ENCODE measurements around the gene SOX5.

Gene SOX5

DNA sequence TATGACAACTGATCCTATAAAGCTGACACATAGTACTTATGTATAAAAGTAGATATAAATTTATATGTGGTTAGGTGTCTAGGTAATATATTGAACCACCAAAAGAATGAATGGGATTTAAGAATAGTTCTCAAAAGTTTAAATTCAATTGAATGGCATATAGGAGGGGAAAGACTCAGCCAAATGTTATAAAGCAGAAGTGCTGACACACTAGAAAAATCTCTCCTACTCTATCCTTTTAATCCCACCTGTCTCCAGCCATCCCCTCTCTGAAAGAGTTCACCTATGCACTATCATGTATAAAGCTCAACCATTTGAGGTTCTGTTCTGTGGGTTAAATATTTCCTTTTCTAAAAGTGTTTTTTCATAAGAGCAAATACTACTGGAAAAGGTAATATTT, 400.7 kb downstream of the SOX5 start:
- Histone ChIP-seq H3K23ac (ENCODE audit: low read length in 2 of 2) (no peak overlapping the region), H3K27me3 (ENCODE audit: control insufficient read depth in 1 of 2, insufficient read depth in 1 of 2, low read length in 2 of 2) (no peaks in the 10 kb centered on the region)

DNA sequence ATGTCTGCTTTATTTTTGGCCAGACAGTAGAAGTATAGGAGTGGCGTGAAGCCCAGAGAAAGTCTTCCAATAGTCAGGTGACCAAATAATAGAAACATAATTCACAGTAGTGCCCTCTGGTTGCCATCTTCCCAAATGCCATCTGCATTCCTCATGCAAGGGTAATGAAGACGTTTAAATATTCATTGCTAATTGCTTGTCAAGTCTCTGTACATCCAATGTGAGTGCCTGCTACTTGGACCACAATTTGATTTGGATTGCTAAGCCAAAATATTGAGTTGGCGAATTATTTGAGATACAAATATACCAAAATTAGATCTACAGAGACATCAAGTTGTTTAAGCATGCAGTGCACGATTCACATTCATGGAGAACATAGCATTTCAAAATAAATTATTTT, 402.7 kb downstream of the SOX5 start:
- no peak for DNase-seq
- 83% methylated on average over 3 of the region's 4 CpGs for WGBS
- no peak overlapping the region for H2BK5ac ChIP-seq (ENCODE audit: low read depth, low read length, poor library complexity, severe bottlenecking)

More for the DNA sequence above, 400.7 kb downstream of the SOX5 start:
- Histone ChIP-seq H2BK12ac (ENCODE audit: low read length in 2 of 2) (no peak overlapping the region), H2BK15ac (ENCODE audit: low read depth, poor library complexity, severe bottlenecking) (no peak overlapping the region), H3K79me1 (replicated peaks; ENCODE audit: low read length, poor library complexity, severe bottlenecking) (no peaks in the 10 kb centered on the region), H4K8ac (ENCODE audit: low read length) (no peak overlapping the region), H3K4me3 (ENCODE audit: insufficient read depth in 1 of 2, low read depth in 1 of 2, low read length in 2 of 2) (no peak overlapping the region), H4K91ac (ENCODE audit: low read length) (no peak overlapping the region), H3K4ac (ENCODE audit: low read depth in 1 of 2, low read length in 2 of 2) (no peak overlapping the region), H3K9ac (ENCODE audit: low read length) (no peak overlapping the region), H3K9me3 (ENCODE audit: control insufficient read depth, low read length) (no peaks in the 10 kb centered on the region), H3K18ac (ENCODE audit: low read depth in 1 of 2, low read length in 2 of 2) (no peak overlapping the region), H3K4me2 (ENCODE audit: low read length, poor library complexity, severe bottlenecking) (no peak overlapping the region), H3K4me1 (ENCODE audit: control insufficient read depth, insufficient read depth, low read depth, low read length) (no peaks in the 10 kb centered on the region), H3K14ac (ENCODE audit: low read length in 2 of 2) (no peak overlapping the region), H2BK120ac (ENCODE audit: low read depth, low read length) (no peak overlapping the region), H2AK5ac (ENCODE audit: low read length, severe bottlenecking) (no peak overlapping the region), H2AFZ (ENCODE audit: low read depth, low read length) (no peak overlapping the region), H3K27ac (ENCODE audit: low read length, poor library complexity, severe bottlenecking) (no peak overlapping the region), H3K36me3 (ENCODE audit: control insufficient read depth in 1 of 2, insufficient read depth in 2 of 2, low read depth in 1 of 2, low read length in 2 of 2) (no peaks in the 10 kb centered on the region), H2BK5ac (ENCODE audit: low read depth, low read length, poor library complexity, severe bottlenecking) (no peak overlapping the region)
- no peak for DNase-seq

DNA sequence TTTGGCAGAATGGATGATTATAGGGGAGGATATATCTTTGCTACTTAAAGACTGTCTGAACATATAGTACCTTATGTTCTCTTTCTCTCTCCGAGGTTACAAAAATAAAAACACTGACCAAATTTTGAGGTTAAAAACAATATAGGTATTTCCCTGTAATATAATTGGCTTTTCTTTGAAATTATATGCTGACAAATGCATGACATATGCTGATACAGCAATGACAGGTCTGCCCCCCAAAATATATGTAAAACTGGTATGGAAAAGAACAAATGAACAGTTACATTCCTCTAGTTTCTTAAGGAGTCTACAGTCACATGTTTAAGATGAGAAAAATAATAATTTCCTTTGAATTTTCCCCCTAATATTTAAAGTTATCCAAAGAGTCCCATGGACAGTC, 405.7 kb downstream of the SOX5 start:
- Histone ChIP-seq H3K36me3 (ENCODE audit: control insufficient read depth in 1 of 2, insufficient read depth in 2 of 2, low read depth in 1 of 2, low read length in 2 of 2) (no peaks in the 10 kb centered on the region), H2BK5ac (ENCODE audit: low read depth, low read length, poor library complexity, severe bottlenecking) (no peak overlapping the region), H2BK12ac (ENCODE audit: low read length in 2 of 2) (no peak overlapping the region)

More for the DNA sequence above, 402.7 kb downstream of the SOX5 start:
- H3K9me3 ChIP-seq (ENCODE audit: control insufficient read depth, low read length), result no peaks in the 10 kb centered on the region
- H2AFZ ChIP-seq (ENCODE audit: low read depth, low read length), result no peak overlapping the region
- no peak overlapping the region for H2BK15ac ChIP-seq (ENCODE audit: low read depth, poor library complexity, severe bottlenecking)
- H4K8ac ChIP-seq (ENCODE audit: low read length), result no peak overlapping the region
- H2BK120ac ChIP-seq (ENCODE audit: low read depth, low read length), result no peak overlapping the region
- no peaks in the 10 kb centered on the region for H3K4me1 ChIP-seq (ENCODE audit: control insufficient read depth, insufficient read depth, low read depth, low read length)
- H3K9ac ChIP-seq (ENCODE audit: low read length), result no peak overlapping the region
- no peak overlapping the region for H3K4me2 ChIP-seq (ENCODE audit: low read length, poor library complexity, severe bottlenecking)
- H3K4me3 ChIP-seq (ENCODE audit: insufficient read depth in 1 of 2, low read depth in 1 of 2, low read length in 2 of 2), result no peak overlapping the region
- no peaks in the 10 kb centered on the region for H3K27me3 ChIP-seq (ENCODE audit: control insufficient read depth in 1 of 2, insufficient read depth in 1 of 2, low read length in 2 of 2)
- no peak overlapping the region for H3K27ac ChIP-seq (ENCODE audit: low read length, poor library complexity, severe bottlenecking)
- H3K4ac ChIP-seq (ENCODE audit: low read depth in 1 of 2, low read length in 2 of 2), result no peak overlapping the region
- no peaks in the 10 kb centered on the region for H3K36me3 ChIP-seq (ENCODE audit: control insufficient read depth in 1 of 2, insufficient read depth in 2 of 2, low read depth in 1 of 2, low read length in 2 of 2)
- H2BK12ac ChIP-seq (ENCODE audit: low read length in 2 of 2), result no peak overlapping the region
- H4K91ac ChIP-seq (ENCODE audit: low read length), result no peak overlapping the region
- no peak overlapping the region for H3K18ac ChIP-seq (ENCODE audit: low read depth in 1 of 2, low read length in 2 of 2)
- no peak overlapping the region for H2AK5ac ChIP-seq (ENCODE audit: low read length, severe bottlenecking)
- no peak overlapping the region for H3K14ac ChIP-seq (ENCODE audit: low read length in 2 of 2)
- no peak overlapping the region for H3K23ac ChIP-seq (ENCODE audit: low read length in 2 of 2)
- no peaks in the 10 kb centered on the region for H3K79me1 ChIP-seq (replicated peaks; ENCODE audit: low read length, poor library complexity, severe bottlenecking)

DNA sequence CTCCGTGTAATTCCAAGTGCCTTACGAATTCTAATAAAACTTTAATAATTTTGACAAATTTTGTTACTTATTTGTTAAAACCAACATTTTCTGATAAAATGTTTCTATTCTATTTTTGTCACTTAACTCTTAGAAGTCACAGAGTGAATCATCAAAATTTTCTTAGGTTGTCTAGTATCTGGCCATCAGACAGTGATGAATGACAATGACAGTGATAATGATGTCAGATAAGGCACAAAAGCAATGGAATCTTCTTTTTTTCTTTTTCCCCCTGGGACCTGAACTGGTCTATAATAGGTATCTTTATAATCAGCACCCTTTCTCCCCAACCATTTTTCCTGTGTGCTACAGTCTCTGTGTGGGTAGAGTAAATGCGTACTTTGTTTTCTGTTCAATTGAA, 407.3 kb downstream of the SOX5 start:
- WGBS, result no CpG with 5 or more reads among the region's 3 CpGs

More for the DNA sequence above, 405.7 kb downstream of the SOX5 start:
- Histone ChIP-seq H3K4ac (ENCODE audit: low read depth in 1 of 2, low read length in 2 of 2) (no peak overlapping the region), H2BK15ac (ENCODE audit: low read depth, poor library complexity, severe bottlenecking) (no peak overlapping the region), H3K27ac (ENCODE audit: low read length, poor library complexity, severe bottlenecking) (no peak overlapping the region), H2BK120ac (ENCODE audit: low read depth, low read length) (no peak overlapping the region), H3K4me1 (ENCODE audit: control insufficient read depth, insufficient read depth, low read depth, low read length) (no peaks in the 10 kb centered on the region), H3K4me2 (ENCODE audit: low read length, poor library complexity, severe bottlenecking) (no peak overlapping the region), H3K23ac (ENCODE audit: low read length in 2 of 2) (no peak overlapping the region), H4K8ac (ENCODE audit: low read length) (no peak overlapping the region), H3K9me3 (ENCODE audit: control insufficient read depth, low read length) (no peaks in the 10 kb centered on the region), H2AK5ac (ENCODE audit: low read length, severe bottlenecking) (no peak overlapping the region), H2AFZ (ENCODE audit: low read depth, low read length) (no peak overlapping the region), H3K18ac (ENCODE audit: low read depth in 1 of 2, low read length in 2 of 2) (no peak overlapping the region), H4K91ac (ENCODE audit: low read length) (no peak overlapping the region), H3K14ac (ENCODE audit: low read length in 2 of 2) (no peak overlapping the region), H3K9ac (ENCODE audit: low read length) (no peak overlapping the region), H3K79me1 (replicated peaks; ENCODE audit: low read length, poor library complexity, severe bottlenecking) (no peaks in the 10 kb centered on the region), H3K27me3 (ENCODE audit: control insufficient read depth in 1 of 2, insufficient read depth in 1 of 2, low read length in 2 of 2) (no peaks in the 10 kb centered on the region), H3K4me3 (ENCODE audit: insufficient read depth in 1 of 2, low read depth in 1 of 2, low read length in 2 of 2) (no peak overlapping the region)
- no CpG with 5 or more reads among the region's 1 CpG for WGBS
- no peak for DNase-seq

More for the DNA sequence above, 407.3 kb downstream of the SOX5 start:
- Histone ChIP-seq H4K8ac (ENCODE audit: low read length) (no peak overlapping the region), H2BK15ac (ENCODE audit: low read depth, poor library complexity, severe bottlenecking) (no peak overlapping the region), H3K4ac (ENCODE audit: low read depth in 1 of 2, low read length in 2 of 2) (no peak overlapping the region), H3K4me2 (ENCODE audit: low read length, poor library complexity, severe bottlenecking) (no peak overlapping the region), H2AFZ (ENCODE audit: low read depth, low read length) (no peak overlapping the region), H4K91ac (ENCODE audit: low read length) (no peak overlapping the region), H3K27me3 (ENCODE audit: control insufficient read depth in 1 of 2, insufficient read depth in 1 of 2, low read length in 2 of 2) (no peaks in the 10 kb centered on the region), H3K79me1 (replicated peaks; ENCODE audit: low read length, poor library complexity, severe bottlenecking) (no peaks in the 10 kb centered on the region), H2BK5ac (ENCODE audit: low read depth, low read length, poor library complexity, severe bottlenecking) (no peak overlapping the region), H3K18ac (ENCODE audit: low read depth in 1 of 2, low read length in 2 of 2) (no peak overlapping the region), H2AK5ac (ENCODE audit: low read length, severe bottlenecking) (no peak overlapping the region), H3K14ac (ENCODE audit: low read length in 2 of 2) (no peak overlapping the region), H3K36me3 (ENCODE audit: control insufficient read depth in 1 of 2, insufficient read depth in 2 of 2, low read depth in 1 of 2, low read length in 2 of 2) (no peaks in the 10 kb centered on the region), H3K9me3 (ENCODE audit: control insufficient read depth, low read length) (no peaks in the 10 kb centered on the region), H3K4me1 (ENCODE audit: control insufficient read depth, insufficient read depth, low read depth, low read length) (no peaks in the 10 kb centered on the region), H2BK12ac (ENCODE audit: low read length in 2 of 2) (no peak overlapping the region), H3K27ac (ENCODE audit: low read length, poor library complexity, severe bottlenecking) (no peak overlapping the region), H3K4me3 (ENCODE audit: insufficient read depth in 1 of 2, low read depth in 1 of 2, low read length in 2 of 2) (no peak overlapping the region), H3K9ac (ENCODE audit: low read length) (no peak overlapping the region), H2BK120ac (ENCODE audit: low read depth, low read length) (no peak overlapping the region), H3K23ac (ENCODE audit: low read length in 2 of 2) (no peak overlapping the region)
- no peak for DNase-seq
